GM18505 (cell line): ENCODE data around the gene TIMM22.

ENCODE experiments used
- ATAC-seq: cut with Tn5 transposase; IDR thresholded peaks from one replicate; pipeline ENCODE4 v1.9.1; 2021; ENCODE audit not compliant: unreplicated experiment
- POLR2A ChIP-seq: IDR thresholded peaks from 4 replicates; pipeline ENCODE4 v1.6.1; 2011; ENCODE audit warnings: borderline replicate concordance; ENCODE audit not compliant: insufficient read depth, insufficient read length; ENCODE audit errors: extremely low read depth

Gene TIMM22

GRCh38 chr17:1029196-1029921, 32.4 kb downstream of the TIMM22 start:
- no peak for ATAC-seq
- TF ChIP-seq POLR2A = no peak

- no peak for ATAC-seq
- no peak for TF ChIP-seq POLR2A
Observed at GRCh38 chr17:1029922-1030644, 33.2 kb downstream of the TIMM22 start.

- TF ChIP-seq POLR2A = no peak
- ATAC-seq = no peak
Observed at GRCh38 chr17:1030684-1031532, 34.0 kb downstream of the TIMM22 start.

- TF ChIP-seq POLR2A = no peak
- no peak for ATAC-seq
Observed at GRCh38 chr17:1031711-1032110, 34.8 kb downstream of the TIMM22 start.

- TF ChIP-seq POLR2A = no peak
- no peak for ATAC-seq
Observed at GRCh38 chr17:1032391-1032790, 35.5 kb downstream of the TIMM22 start.

- no peak for TF ChIP-seq POLR2A
Observed at GRCh38 chr17:1033503-1033902, 36.6 kb downstream of the TIMM22 start.

GRCh38 chr17:1034652-1035210, 37.8 kb downstream of the TIMM22 start:
- no peak for TF ChIP-seq POLR2A
- no peak for ATAC-seq

More at GRCh38 chr17:1033503-1033902, 36.6 kb downstream of the TIMM22 start:
- ATAC-seq = no peak

- TF ChIP-seq POLR2A = no peak
- no peak for ATAC-seq
Observed at GRCh38 chr17:1035546-1036170, 38.7 kb downstream of the TIMM22 start.

- no peak for TF ChIP-seq POLR2A
- no peak for ATAC-seq
Observed at GRCh38 chr17:1036171-1036844, 39.4 kb downstream of the TIMM22 start.

- TF ChIP-seq POLR2A = no peak
- ATAC-seq = no peak
Observed at GRCh38 chr17:1036845-1037237, 39.9 kb downstream of the TIMM22 start.

GRCh38 chr17:1037238-1037879, 40.4 kb downstream of the TIMM22 start:
- TF ChIP-seq POLR2A = no peak
- no peak for ATAC-seq

- ATAC-seq = no peak
- TF ChIP-seq POLR2A = no peak
Observed at GRCh38 chr17:1038459-1039122, 41.7 kb downstream of the TIMM22 start.

GRCh38 chr17:1039123-1039507, 42.2 kb downstream of the TIMM22 start:
- TF ChIP-seq POLR2A = no peak
- ATAC-seq = no peak
